HFFc6 (cell line): ENCODE results near the gene DAD1. TPM values are rescaled to one million over a fixed set of nuclear protein-coding genes. Genes with fewer than 3 reads are reported as not detected.

Experiments
- DNase-seq: peaks from one replicate; pipeline ENCODE4 v3.0.0-alpha.2; 2018
- H3K27ac Mint-ChIP-seq: 2 replicates; pipeline ENCODE4 v1.8.0; 2020; ENCODE audit warnings: mild to moderate bottlenecking, mixed read lengths
- H3K27me3 Mint-ChIP-seq: 2 replicates; pipeline ENCODE4 v1.8.0; 2021; ENCODE audit warnings: mild to moderate bottlenecking, moderate library complexity, mixed read lengths; ENCODE audit not compliant: insufficient read depth
- H3K36me3 Mint-ChIP-seq: 2 replicates; pipeline ENCODE4 v1.8.0; 2021; ENCODE audit warnings: low read depth, mixed read lengths
- H3K4me1 Mint-ChIP-seq: 2 replicates; pipeline ENCODE4 v1.8.0; 2020; ENCODE audit warnings: low read depth, mixed read lengths
- H3K4me3 Mint-ChIP-seq: 2 replicates; pipeline ENCODE4 v1.8.0; 2020; ENCODE audit warnings: mild to moderate bottlenecking, moderate library complexity, mixed read lengths
- H3K9me3 Mint-ChIP-seq: 2 replicates; pipeline ENCODE4 v1.8.0; 2020; ENCODE audit warnings: mild to moderate bottlenecking, mixed read lengths
- CTCF ChIP-seq: fragments of 200-600 bp; sonication (generic); IDR thresholded peaks from 2 replicates; pipeline ENCODE4 v1.5.0; 2021; ENCODE audit warnings: antibody characterized with exemption, mild to moderate bottlenecking
- total RNA-seq, 6 experiments: library from RNA; stranded (reverse); fragmentation: NEBNext Ultra II Directional; extraction: Animal tissue kit (Norgen Biotek cat#: 25700); gene quantifications; 2 replicates in 1 of 6; 3 replicates in 5 of 6; pipeline ENCODE4 v1.2.3, GENCODE V29; 2021

The DAD1 gene
- total RNA-seq, 6 experiments from 2014 or later = 292 to 311 (median 302) TPM

- Mint-ChIP-seq H3K4me1 (peaks cover 39% of the 10 kb centered on the region), H3K9me3 (no peaks in the 10 kb centered on the region), H3K4me3 (no peak overlapping the region), H3K27ac (no peak overlapping the region), H3K27me3 (no peaks in the 10 kb centered on the region; the same call in 1 of the 2 replicates), H3K36me3 (no peaks in the 10 kb centered on the region)
- DNase-seq = no peak
- TF ChIP-seq CTCF = no peak
These were observed 73.1 kb downstream of the DAD1 start for GRCh38 chr14:22515929-22516328.

Other genes starting within 250 kb of the DAD1 start
- gene ABHD4, start 9.1 kb upstream of the DAD1 start, total RNA-seq = 10 to 100 TPM; 22.2 to 31.6 (median 27.5) TPM
- not detected for gene OR6J1, start 55.1 kb upstream of the DAD1 start, total RNA-seq
- 100 to 1,000 TPM in 2 of 6 experiments, 10 to 100 TPM in 4; 87.1 to 108 (median 92.9) TPM for gene OXA1L, start 177.5 kb upstream of the DAD1 start, total RNA-seq
- 1 to 10 TPM in 1 of 6 experiments, under 1 TPM in 5; 0.31 to 1.3 (median 0.56) TPM for gene SLC7A7, start 226.2 kb upstream of the DAD1 start, total RNA-seq
- gene MRPL52, start 240.7 kb upstream of the DAD1 start, total RNA-seq = 100 to 1,000 TPM; 135 to 195 (median 167) TPM
- 100 to 1,000 TPM; 284 to 322 (median 298) TPM for gene MMP14, start 247.4 kb upstream of the DAD1 start, total RNA-seq